Coronary artery (tissue), 2 donors: Measurements from ENCODE around the gene MIX23.
"Not testable (repeated sequence)": the region's sequence is repeated elsewhere in the genome, so short reads cannot be mapped to it uniquely, and the experiment has no call there.

ENCODE experiments used
- DNase-seq: peaks from one replicate; pipeline ENCODE4 v3.0.0-alpha.2; 2017; ENCODE audit warnings: low spot score
- H3K27ac ChIP-seq, 2 donors: fragments of 200-600 bp; sonication (generic); one replicate each; pipeline ENCODE4 v1.5.1; 2016 to 2019
- H3K4me3 ChIP-seq: fragments of 200-600 bp; sonication (generic); 2 replicates; pipeline ENCODE4 v1.5.1; 2016; ENCODE audit warnings: mild to moderate bottlenecking, moderate library complexity
- TF ChIP-seq, protein P1 (sequence below): fragments of 200-600 bp; sonication (generic); IDR thresholded peaks from one replicate; pipeline ENCODE4 v1.5.1; 2019; ENCODE audit warnings: antibody characterized with exemption

Gene MIX23

DNA sequence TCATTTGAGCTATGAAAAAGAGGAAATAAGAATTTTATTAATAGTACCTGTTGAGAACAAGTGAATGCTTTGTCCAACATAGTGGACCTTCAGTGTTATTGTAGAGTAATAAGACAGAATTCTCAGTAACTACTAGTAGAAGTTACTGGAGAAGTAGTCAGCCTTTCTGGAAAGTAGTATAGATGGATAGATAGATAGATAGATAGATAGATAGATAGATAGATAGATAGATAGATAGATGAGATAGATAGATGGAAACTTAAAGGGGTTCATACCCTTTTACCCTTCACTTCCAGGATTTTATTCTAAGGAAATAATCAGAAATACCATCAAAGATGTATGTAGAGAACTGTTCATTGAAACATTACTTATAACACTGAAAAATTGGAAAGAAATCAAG, 6.2 kb upstream of the MIX23 start:
- no peak overlapping the region for H3K4me3 ChIP-seq
- no peak for DNase-seq
- TF ChIP-seq, protein P1, sequence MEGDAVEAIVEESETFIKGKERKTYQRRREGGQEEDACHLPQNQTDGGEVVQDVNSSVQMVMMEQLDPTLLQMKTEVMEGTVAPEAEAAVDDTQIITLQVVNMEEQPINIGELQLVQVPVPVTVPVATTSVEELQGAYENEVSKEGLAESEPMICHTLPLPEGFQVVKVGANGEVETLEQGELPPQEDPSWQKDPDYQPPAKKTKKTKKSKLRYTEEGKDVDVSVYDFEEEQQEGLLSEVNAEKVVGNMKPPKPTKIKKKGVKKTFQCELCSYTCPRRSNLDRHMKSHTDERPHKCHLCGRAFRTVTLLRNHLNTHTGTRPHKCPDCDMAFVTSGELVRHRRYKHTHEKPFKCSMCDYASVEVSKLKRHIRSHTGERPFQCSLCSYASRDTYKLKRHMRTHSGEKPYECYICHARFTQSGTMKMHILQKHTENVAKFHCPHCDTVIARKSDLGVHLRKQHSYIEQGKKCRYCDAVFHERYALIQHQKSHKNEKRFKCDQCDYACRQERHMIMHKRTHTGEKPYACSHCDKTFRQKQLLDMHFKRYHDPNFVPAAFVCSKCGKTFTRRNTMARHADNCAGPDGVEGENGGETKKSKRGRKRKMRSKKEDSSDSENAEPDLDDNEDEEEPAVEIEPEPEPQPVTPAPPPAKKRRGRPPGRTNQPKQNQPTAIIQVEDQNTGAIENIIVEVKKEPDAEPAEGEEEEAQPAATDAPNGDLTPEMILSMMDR, result no peak
- H3K27ac ChIP-seq, result no peak overlapping the region

GRCh38 chr3:122387709-122388108, 4.7 kb upstream of the MIX23 start:
- TF ChIP-seq, protein P1, result no peak
- no peak for DNase-seq
- no peak overlapping the region for H3K27ac ChIP-seq

DNA sequence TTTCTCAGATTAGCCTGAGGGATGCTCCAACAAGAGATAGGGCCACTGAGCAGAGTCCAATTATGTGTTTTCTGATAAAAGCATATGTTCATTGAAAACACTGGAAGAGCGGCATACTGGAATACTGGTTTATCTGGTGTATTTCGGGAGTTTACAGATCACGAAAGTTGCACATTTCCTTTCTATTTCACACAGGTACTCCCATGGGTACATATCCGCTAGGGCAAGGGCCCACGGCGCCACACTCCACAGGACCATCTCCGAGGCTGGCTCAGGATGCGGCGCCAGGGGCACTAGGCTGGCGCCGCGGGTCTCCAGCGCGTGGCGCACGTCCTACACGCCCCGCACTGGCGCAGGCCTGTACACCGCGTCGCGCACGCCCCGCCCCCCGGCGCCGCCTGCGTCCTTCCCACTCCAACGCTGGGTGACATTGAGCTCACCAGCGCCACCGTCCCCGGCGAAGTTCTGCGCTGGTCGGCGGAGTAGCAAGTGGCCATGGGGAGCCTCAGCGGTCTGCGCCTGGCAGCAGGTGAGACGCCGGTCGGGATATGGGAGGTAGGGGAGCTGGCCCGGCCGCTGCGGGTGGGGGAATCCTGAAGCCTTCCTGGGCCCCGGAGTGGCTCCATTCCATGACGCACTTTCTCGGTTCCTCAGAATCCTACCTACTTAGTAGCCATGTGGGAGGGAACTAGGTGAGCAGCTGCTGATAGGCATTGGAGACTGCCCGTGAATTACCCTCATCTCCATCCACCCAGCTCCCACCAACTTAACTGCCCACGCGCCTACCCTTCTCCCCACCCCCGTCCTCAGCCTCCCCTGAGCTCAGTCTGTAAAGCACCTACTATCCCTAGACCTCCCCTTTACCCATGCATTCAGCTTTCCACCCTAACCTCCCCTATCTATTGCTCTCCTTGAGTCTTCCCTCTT, 1.0 kb upstream of the MIX23 start, which contains the start of gene FAM162A:
Gene FAM162A (plus strand): TSS at position 412 of the 927 bp plus-strand sequence. CDS start 84 bp downstream, at position 496.
- TF ChIP-seq, protein P1, result peak; percentile 7
- Histone ChIP-seq H3K27ac (peak within 1 kb of the TSS; percentile 68 to 93), H3K4me3 (peak within 1 kb of the TSS; percentile 87)
- DNase-seq, result peak; percentile 94

More at GRCh38 chr3:122387709-122388108, 4.7 kb upstream of the MIX23 start:
- H3K4me3 ChIP-seq, result no peak overlapping the region

DNA sequence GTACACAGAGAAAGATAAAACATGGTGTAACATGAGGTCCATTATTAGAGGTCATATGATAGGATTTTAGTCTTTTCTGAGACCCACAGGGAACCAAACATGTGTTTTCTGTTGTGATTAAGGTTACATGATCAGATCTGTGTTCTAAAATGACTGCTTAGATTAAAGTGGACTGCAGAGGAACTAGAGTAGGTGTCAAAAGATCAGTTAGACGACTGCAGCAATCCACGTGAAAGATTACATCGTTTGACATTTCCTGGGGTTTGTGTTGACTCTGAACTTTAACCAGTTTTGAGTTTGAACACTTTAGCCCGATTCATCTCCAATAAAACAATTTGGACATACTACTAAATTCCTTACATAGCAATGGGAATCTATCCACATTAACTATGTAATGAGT, 5.1 kb downstream of the MIX23 start:
- H3K4me3 ChIP-seq, result no peak overlapping the region
- DNase-seq, result no peak
- TF ChIP-seq, protein P1, result no peak
- no peak overlapping the region for H3K27ac ChIP-seq

GRCh38 chr3:122374034-122374433, 9.0 kb downstream of the MIX23 start:
- DNase-seq, result no peak
- no peak overlapping the region for H3K4me3 ChIP-seq
- TF ChIP-seq, protein P1, result no peak
- H3K27ac ChIP-seq, result no peak overlapping the region

- Histone ChIP-seq H3K27ac (no peak overlapping the region), H3K4me3 (no peak overlapping the region)
- TF ChIP-seq, protein P1, result no peak
- DNase-seq, result no peak
Observed at GRCh38 chr3:122366379-122366749, 16.7 kb downstream of the MIX23 start.

DNA sequence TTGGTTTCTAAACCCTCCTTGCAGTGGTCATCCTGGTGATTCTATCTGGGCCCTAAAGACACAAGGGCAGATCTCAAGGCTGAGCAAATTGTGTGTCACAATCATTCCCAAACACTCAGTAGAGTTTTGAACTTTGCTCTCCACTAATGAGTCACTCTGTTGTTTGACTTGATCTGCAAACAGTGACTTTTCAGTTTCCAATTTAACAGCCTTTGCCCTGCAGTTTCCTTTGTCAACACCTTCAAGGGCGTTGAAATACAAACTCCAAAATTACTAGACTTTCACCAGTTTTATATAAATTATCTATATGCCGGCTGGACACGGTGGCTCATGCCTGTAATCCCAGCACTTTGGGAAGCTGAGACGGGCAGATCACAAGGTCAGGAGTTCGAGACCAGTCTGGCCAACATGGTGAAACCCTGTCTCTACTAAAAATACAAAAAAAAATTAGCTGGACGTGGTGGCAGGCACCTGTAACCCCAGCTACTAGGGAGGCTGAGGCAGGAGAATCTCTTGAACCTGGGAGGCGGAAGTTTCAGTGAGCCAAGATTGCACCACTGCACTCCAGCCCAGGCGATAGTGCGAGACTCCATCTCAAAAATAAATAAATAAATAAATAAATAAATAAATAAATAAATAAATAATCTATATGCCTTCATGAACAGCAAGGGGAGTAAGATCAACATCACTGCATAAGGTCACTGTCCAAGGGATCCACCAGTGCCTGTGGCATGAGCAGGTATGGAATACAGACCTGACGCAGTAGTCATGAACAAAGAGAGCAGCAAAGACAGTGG, 17.3 kb downstream of the MIX23 start:
- H3K4me3 ChIP-seq, H3K27ac ChIP-seq, DNase-seq: not testable (repeated sequence)
